ENCODE results near the gene TMEM11.

TMEM11 gene

GRCh38 chr17:21166595-21167210, 47.3 kb downstream of the TMEM11 start:
- TF ChIP-seq EZH2phosphoT487 (IDR thresholded peaks at IDR 0.05; ENCODE audit: borderline replicate concordance, low read length), result no peak
- TF ChIP-seq CTCF (IDR thresholded peaks at IDR 0.05; ENCODE audit: low read depth, low read length, poor library complexity, severe bottlenecking), result no peak
- Histone ChIP-seq H3K36me3 (ENCODE audit: control insufficient read depth, low read length) (no peaks in the 10 kb centered on the region), H3K27me3 (ENCODE audit: control insufficient read depth, low read length) (no peaks in the 10 kb centered on the region), H3K4me1 (ENCODE audit: control insufficient read depth, low read length) (no peaks in the 10 kb centered on the region), H3K4me3 (ENCODE audit: low read length) (no peak overlapping the region), H3K4me2 (ENCODE audit: low read length) (no peak overlapping the region), H3F3A (ENCODE audit: control insufficient read depth, insufficient read depth) (no peaks in the 10 kb centered on the region), H3K79me2 (ENCODE audit: control insufficient read depth, low read length) (no peaks in the 10 kb centered on the region), H3K9me3 (ENCODE audit: control insufficient read depth, insufficient read depth, low read length) (no peaks in the 10 kb centered on the region), H4K20me1 (ENCODE audit: control insufficient read depth, insufficient read depth, low read depth, low read length) (no peaks in the 10 kb centered on the region), H3K27ac (ENCODE audit: low read depth, low read length) (no peak overlapping the region), H3K9me2 (replicated peaks; ENCODE audit: control insufficient read depth, low read length) (no peaks in the 10 kb centered on the region)

GRCh38 chr17:21165922-21166594, 47.9 kb downstream of the TMEM11 start:
- Histone ChIP-seq H3K9me2 (replicated peaks; ENCODE audit: control insufficient read depth, low read length) (no peaks in the 10 kb centered on the region), H3F3A (ENCODE audit: control insufficient read depth, insufficient read depth) (peaks cover 4% of the 10 kb centered on the region; the same call in 1 of the 2 replicates), H3K27ac (ENCODE audit: low read depth, low read length) (no peak overlapping the region), H3K4me1 (ENCODE audit: control insufficient read depth, low read length) (no peaks in the 10 kb centered on the region), H3K36me3 (ENCODE audit: control insufficient read depth, low read length) (no peaks in the 10 kb centered on the region), H3K4me2 (ENCODE audit: low read length) (no peak overlapping the region), H3K4me3 (ENCODE audit: low read length) (no peak overlapping the region), H3K9me3 (ENCODE audit: control insufficient read depth, insufficient read depth, low read length) (no peaks in the 10 kb centered on the region), H4K20me1 (ENCODE audit: control insufficient read depth, insufficient read depth, low read depth, low read length) (no peaks in the 10 kb centered on the region), H3K27me3 (ENCODE audit: control insufficient read depth, low read length) (no peaks in the 10 kb centered on the region), H3K79me2 (ENCODE audit: control insufficient read depth, low read length) (no peaks in the 10 kb centered on the region)
- TF ChIP-seq CTCF (IDR thresholded peaks at IDR 0.05; ENCODE audit: low read depth, low read length, poor library complexity, severe bottlenecking) (no peak), EZH2phosphoT487 (IDR thresholded peaks at IDR 0.05; ENCODE audit: borderline replicate concordance, low read length) (no peak)

GRCh38 chr17:21164620-21165019, 49.3 kb downstream of the TMEM11 start:
- Histone ChIP-seq H3K4me2 (ENCODE audit: low read length) (no peak overlapping the region), H3K9me3 (ENCODE audit: control insufficient read depth, insufficient read depth, low read length) (no peaks in the 10 kb centered on the region), H3K36me3 (ENCODE audit: control insufficient read depth, low read length) (no peaks in the 10 kb centered on the region), H3F3A (ENCODE audit: control insufficient read depth, insufficient read depth) (peaks cover 4% of the 10 kb centered on the region; the same call in 1 of the 2 replicates), H3K79me2 (ENCODE audit: control insufficient read depth, low read length) (no peaks in the 10 kb centered on the region), H4K20me1 (ENCODE audit: control insufficient read depth, insufficient read depth, low read depth, low read length) (no peaks in the 10 kb centered on the region), H3K4me3 (ENCODE audit: low read length) (no peak overlapping the region), H3K4me1 (ENCODE audit: control insufficient read depth, low read length) (no peaks in the 10 kb centered on the region), H3K27me3 (ENCODE audit: control insufficient read depth, low read length) (no peaks in the 10 kb centered on the region), H3K27ac (ENCODE audit: low read depth, low read length) (no peak overlapping the region), H3K9me2 (replicated peaks; ENCODE audit: control insufficient read depth, low read length) (no peaks in the 10 kb centered on the region)
- no peak for TF ChIP-seq EZH2phosphoT487 (IDR thresholded peaks at IDR 0.05; ENCODE audit: borderline replicate concordance, low read length)
- no peak for TF ChIP-seq CTCF (IDR thresholded peaks at IDR 0.05; ENCODE audit: low read depth, low read length, poor library complexity, severe bottlenecking)
